HG03432 (cell line): ENCODE results near the gene CACNG5.
"Not testable (repeated sequence)": the region's sequence is repeated elsewhere in the genome, so short reads cannot be mapped to it uniquely, and the experiment has no call there.

Experiments used
- ATAC-seq: cut with Tn5 transposase; IDR thresholded peaks from one replicate; pipeline ENCODE4 v1.9.1; 2021; ENCODE audit warnings: mild to moderate bottlenecking, moderate library complexity; ENCODE audit not compliant: unreplicated experiment

The CACNG5 gene

DNA sequence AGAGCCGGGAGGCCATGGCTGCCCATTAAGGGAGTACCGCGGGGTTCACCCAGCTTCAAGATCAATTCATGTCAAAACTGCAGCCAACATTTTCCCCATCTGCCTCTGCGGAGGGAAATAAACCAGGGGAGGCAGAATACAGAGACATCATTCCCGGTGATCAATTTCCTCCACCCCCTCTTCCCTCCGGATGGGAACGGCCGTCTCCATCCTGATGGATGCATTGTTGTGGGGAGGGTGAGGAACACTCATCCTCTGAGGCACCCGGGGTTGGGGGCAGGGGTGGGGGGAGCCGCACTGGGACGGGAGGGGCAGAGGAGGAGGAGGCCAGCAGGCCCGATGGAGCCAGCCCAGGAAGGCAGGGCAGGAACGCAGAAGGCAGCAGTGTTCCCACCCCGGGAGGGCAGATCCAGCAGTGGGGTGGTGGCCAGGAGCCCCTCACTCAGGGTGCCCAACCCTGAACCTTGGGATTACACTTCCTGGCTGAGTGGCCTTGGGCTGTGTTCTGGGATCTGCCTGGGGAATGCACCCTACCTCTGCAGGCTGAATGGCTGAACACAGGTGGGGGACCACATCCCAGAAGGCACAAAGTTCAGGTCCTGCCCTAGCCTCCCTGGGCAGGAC lies 14.2 kb downstream of the CACNG5 start:
- ATAC-seq = no peak

DNA sequence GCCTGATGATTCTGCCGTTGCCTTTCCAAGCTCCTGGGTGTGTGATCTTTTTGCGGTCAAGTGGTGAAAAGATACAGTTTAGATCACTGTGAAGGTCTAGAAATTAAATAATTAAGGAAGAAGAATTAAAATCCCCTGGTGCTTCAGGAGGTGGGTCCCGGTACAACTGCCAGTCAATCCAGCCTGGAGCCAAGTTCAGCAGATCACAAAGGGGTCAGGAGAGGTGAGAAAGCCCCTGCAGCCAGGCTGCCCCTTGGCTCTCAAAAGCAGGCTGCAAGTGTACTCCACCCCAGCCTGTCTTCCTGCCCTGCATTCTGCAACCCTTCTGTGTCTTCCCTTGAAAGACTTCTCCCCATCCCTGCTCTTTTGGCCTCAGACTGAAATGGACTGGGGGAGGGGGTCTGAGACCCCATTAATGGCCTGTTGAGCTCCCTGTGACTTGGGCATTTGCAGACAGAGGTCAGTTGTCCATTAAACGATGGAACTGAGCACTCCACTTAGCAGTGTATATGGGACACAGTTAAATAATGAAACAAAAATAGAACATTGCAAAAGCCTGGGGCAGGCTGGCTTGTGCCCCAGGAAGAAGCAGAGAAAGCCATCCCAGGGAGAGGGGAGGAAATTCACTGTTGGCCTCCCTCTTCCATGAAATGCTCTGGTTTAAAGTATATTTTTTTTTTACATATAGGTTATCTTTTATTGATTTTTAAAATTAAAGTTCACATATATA lies 15.1 kb downstream of the CACNG5 start:
- no peak for ATAC-seq

GRCh38 chr17:66850692-66851091 lies 15.8 kb downstream of the CACNG5 start:
- no peak for ATAC-seq

- no peak for ATAC-seq
These were observed 20.3 kb downstream of the CACNG5 start for GRCh38 chr17:66855204-66855603.

DNA sequence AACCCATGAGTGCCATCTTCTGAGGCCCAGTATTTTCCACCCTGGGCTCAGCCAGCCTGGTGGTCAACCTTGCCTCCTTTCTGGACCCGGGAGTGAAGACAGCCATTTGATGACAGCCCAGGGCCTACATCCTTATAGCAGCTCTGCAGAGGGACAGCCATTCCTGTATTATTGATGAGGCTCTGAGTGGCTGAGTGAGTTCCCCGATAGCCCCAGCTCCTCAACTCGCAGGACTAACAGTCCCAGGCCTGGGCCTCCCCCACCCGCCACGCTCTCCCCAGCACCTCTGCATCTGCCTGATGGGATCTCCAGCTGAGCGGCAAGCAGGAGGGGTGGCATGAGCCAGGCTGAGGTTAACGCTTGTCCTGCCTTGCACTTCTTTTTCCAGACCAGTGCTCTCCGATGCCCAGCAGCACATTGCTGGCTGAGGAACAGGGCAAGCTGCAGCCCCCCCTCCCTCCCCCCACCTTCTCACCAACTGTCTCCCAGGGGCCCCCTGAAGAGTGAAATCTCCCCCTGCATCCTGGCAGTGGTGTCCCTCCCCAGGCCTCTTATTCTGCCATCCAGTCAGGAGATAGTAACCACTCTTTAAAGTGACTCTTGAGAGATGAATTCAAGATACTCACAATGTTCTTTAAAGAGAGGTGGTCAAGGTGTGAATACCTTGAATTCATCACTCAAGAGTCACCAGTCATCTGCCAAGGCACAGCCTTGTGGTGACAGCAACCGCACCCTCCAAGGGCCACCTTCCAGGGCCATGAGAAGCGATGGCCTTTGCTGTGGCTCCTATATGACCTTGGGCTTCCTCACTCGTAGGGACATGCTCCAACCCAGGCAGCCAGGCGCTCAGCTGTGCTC lies 23.5 kb downstream of the CACNG5 start:
- no peak for ATAC-seq

DNA sequence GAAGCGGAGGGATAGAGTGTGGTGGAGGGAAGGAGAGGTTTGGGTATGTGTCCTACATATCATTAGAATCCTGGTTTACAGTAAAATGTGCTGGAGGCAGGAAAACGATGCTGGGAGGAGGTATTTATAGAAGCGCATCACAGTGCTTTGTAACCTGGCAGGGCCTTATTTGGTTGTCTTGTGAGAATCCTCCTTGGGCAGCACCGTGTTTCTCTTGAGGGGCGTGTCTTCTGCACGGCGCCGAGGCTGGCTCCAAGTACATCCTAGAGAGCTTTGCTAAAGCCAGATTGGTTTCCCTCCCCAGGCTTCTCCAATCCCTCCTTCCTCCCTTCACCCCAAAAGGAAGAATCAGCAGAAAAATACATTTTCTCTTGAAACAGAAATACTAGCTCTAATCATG lies 24.4 kb downstream of the CACNG5 start:
- ATAC-seq = no peak

- ATAC-seq = no peak
These were observed 25.3 kb downstream of the CACNG5 start for GRCh38 chr17:66860204-66860603.

- ATAC-seq = no peak
These were observed 28.9 kb downstream of the CACNG5 start for GRCh38 chr17:66863820-66864219.

DNA sequence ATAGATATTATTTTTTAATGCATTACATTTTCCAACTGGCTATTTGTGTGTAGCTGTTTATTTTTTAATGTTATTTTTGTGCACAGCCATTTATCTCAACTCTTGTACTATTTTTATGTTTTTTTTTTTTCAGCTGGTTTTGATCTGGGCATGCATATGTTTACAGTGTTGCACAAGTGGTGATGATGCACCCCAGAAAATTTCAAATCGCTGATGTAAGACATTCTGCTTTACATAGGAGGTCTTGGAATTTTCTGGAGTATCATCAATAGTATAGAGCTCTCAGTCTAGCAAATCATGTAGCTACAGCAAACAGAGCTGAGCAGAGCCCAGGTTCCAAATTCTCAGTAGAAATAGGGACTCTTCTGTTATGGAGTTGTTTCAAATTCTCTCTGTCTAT lies 30.2 kb downstream of the CACNG5 start:
- no peak for ATAC-seq

- no peak for ATAC-seq
These were observed 39.0 kb downstream of the CACNG5 start for GRCh38 chr17:66873962-66874361.

GRCh38 chr17:66884931-66885330 lies 50.0 kb downstream of the CACNG5 start:
- no peak for ATAC-seq

- ATAC-seq = no peak
These were observed 50.5 kb downstream of the CACNG5 start for GRCh38 chr17:66885417-66885816.

- no peak for ATAC-seq
These were observed 54.7 kb downstream of the CACNG5 start for GRCh38 chr17:66889480-66890230.

- ATAC-seq = no peak
These were observed 57.3 kb downstream of the CACNG5 start for GRCh38 chr17:66892246-66892645.

- ATAC-seq = no peak
These were observed 58.5 kb downstream of the CACNG5 start for GRCh38 chr17:66893382-66893781.

- ATAC-seq = no peak
These were observed 58.9 kb downstream of the CACNG5 start for GRCh38 chr17:66893863-66894262.

DNA sequence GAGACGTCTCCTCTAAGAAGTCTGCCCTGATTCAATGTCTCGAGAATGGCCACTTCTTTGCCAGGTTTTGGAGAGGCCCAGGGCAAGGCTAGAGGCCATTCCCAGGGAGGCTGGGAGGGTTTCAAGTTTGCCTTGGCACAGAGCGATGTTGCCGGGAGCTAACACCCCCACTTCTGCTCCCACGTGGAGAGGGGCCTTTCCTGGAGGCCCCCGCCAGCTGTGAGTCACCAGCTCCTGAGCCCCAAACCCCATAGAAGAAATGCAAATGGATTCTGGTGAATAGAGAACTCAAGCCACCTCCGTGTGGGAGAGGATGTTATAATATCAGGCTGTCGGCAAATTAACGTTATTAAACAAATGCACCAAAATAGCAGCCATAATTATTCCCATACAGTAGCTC lies 62.2 kb downstream of the CACNG5 start:
- no peak for ATAC-seq

DNA sequence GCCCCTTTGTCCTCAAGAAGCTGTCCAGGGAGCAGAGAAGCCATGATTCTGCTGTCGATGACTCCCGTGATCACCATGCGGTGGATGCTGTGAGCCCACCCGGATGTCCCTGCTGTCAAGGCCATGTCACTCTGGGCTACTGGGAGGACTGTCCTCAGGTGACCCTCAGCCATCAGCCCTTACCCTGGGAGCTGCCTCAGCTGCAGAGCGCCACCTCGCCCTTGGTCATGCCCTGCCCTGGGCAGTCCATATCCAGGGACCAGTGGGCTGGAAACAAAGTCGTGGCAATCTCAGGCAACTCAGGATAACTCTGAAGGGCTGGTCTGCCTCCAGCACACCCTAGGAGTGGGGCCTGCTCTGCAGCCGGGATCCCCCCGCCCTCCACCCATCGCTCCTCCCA lies 63.6 kb downstream of the CACNG5 start:
- ATAC-seq = no peak

DNA sequence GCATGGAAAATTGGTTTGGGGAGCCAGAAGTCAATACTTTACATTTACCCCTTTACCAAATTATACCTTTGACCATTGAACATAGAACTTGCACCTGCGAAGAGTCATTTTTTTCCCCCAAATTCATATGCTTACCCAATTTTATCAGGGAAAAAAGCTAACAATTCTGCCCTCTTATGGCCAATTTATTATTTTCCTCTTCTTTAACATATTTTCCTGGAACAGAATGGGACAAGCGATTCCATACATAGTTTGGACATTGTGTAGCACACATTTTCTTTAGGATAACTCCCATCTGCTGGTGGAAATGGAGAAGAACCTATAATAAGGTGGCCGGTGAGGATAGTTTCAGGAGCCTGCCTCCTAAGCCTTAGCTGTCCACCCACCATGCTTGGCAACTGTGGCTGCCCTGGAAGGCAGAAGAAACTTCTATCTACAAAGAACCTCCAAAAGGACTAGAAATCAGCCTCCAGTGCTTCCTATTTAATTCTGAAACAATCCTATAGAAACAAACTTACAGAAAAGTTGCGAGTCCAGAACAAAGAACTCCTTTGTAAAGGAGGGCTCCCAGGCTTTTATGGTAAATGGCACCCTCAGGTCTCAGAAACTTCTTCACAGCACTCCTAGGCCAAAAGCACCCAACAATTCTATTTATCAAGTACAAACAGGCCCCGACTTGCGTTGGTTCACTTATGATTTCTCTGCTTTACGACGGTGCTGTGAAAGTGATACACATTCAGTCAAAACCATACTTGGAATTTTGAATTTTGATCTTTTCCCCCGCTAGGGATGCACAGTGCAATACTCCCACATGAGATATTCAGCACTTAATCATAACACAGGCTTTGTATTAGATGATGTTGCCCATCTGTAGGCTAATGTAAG lies 65.5 kb downstream of the CACNG5 start:
- no peak for ATAC-seq

- ATAC-seq = not testable (repeated sequence)
These were observed 68.4 kb downstream of the CACNG5 start for GRCh38 chr17:66903296-66903695.
